PC-3 (cell line): Measurements from ENCODE around the gene KLHDC8B. TPM values are rescaled to one million over a fixed set of nuclear protein-coding genes. Genes with fewer than 3 reads are reported as not detected.

Experiments
- ATAC-seq: fragments of 200-7000 bp; cut with Tn5 transposase; 2 replicates; pipeline ENCODE4 v1.9.1; 2020; ENCODE audit warnings: mild to moderate bottlenecking, moderate library complexity
- BruUV-seq: library from RNA; stranded (reverse); fragments of 400-500 nt; replicated peaks from 2 replicates; lab custom pipeline; 2021; lab: Mats Ljungman, UMichigan
- CTCF ChIA-PET: fragments of 300-600 bp; sonication (Branson Sonifier 250); formaldehyde crosslinking; loops from one replicate; lab custom pipeline; 2022; ENCODE audit warnings: antibody characterized with exemption; lab: Charles Lee
- POLR2A ChIA-PET: fragments of 300-600 bp; sonication (Branson Sonifier 250); formaldehyde crosslinking; loops from one replicate; lab custom pipeline; 2022; ENCODE audit warnings: antibody characterized with exemption; ENCODE audit not compliant: unreplicated experiment; lab: Charles Lee
- DNase-seq: peaks from one replicate; pipeline ENCODE4 v3.0.0-alpha.2; 2015
- H2AFZ ChIP-seq: fragments of 300-600 bp; sonication (generic); 2 replicates; pipeline ENCODE4 v1.6.0; 2016; ENCODE audit warnings: antibody characterized with exemption, low read length
- H3F3A ChIP-seq: fragments of 300-600 bp; sonication (generic); one replicate; pipeline ENCODE4 v1.6.0; 2017; ENCODE audit warnings: antibody characterized with exemption, low read length, control low read depth, mild to moderate bottlenecking; ENCODE audit not compliant: unreplicated experiment
- H3K27ac ChIP-seq: fragments of 300-600 bp; sonication (generic); 2 replicates; pipeline ENCODE4 v1.5.1; 2016; ENCODE audit warnings: mild to moderate bottlenecking, low read length
- H3K27me3 ChIP-seq: fragments of 300-600 bp; sonication (generic); 2 replicates; pipeline ENCODE4 v1.6.1; 2016; ENCODE audit warnings: low read length, mixed read lengths
- H3K36me3 ChIP-seq: fragments of 300-600 bp; sonication (generic); 2 replicates; pipeline ENCODE4 v1.6.1; 2016; ENCODE audit warnings: low read depth, mixed run types, low read length, mixed read lengths
- H3K4me1 ChIP-seq: fragments of 300-600 bp; sonication (generic); 2 replicates; pipeline ENCODE4 v1.5.1; 2016; ENCODE audit warnings: low read length; ENCODE audit not compliant: insufficient read depth
- H3K4me2 ChIP-seq: fragments of 300-600 bp; sonication (generic); 2 replicates; pipeline ENCODE4 v1.6.0; 2016; ENCODE audit warnings: low read length
- H3K4me3 ChIP-seq: fragments of 300-600 bp; sonication (generic); 2 replicates; pipeline ENCODE4 v1.5.1; 2016; ENCODE audit warnings: mild to moderate bottlenecking, low read length, mixed read lengths
- H3K79me2 ChIP-seq: fragments of 300-600 bp; sonication (generic); 2 replicates; pipeline ENCODE4 v1.6.1; 2017; ENCODE audit warnings: low read length, mixed read lengths
- H3K9ac ChIP-seq: fragments of 300-600 bp; sonication (generic); 2 replicates; pipeline ENCODE4 v1.6.0; 2016; ENCODE audit warnings: mild to moderate bottlenecking, low read length
- H3K9me2 ChIP-seq: fragments of 300-600 bp; sonication (generic); replicated peaks from 2 replicates; pipeline ENCODE4 v1.6.1; 2016; ENCODE audit warnings: mixed run types, low read length, mixed read lengths
- H3K9me3 ChIP-seq: fragments of 300-600 bp; sonication (generic); 2 replicates; pipeline ENCODE4 v1.6.1; 2016; ENCODE audit warnings: low read length, mixed read lengths
- H4K20me1 ChIP-seq: fragments of 300-600 bp; sonication (generic); 2 replicates; pipeline ENCODE4 v1.6.1; 2016; ENCODE audit warnings: low read length, mixed read lengths
- CTCF ChIP-seq: fragments of 300-600 bp; sonication (generic); conservative IDR thresholded peaks from 2 replicates; pipeline ENCODE4 v1.5.1; 2017; ENCODE audit warnings: antibody characterized with exemption, low read depth, mild to moderate bottlenecking, low read length
- EZH2 ChIP-seq: fragments of 300-600 bp; sonication (generic); IDR thresholded peaks from one replicate; pipeline ENCODE4 v1.6.1; 2017; ENCODE audit warnings: antibody characterized with exemption, mild to moderate bottlenecking, low read length; ENCODE audit not compliant: unreplicated experiment
- EZH2phosphoT487 ChIP-seq: fragments of 300-600 bp; sonication (generic); IDR thresholded peaks from 2 replicates; pipeline ENCODE4 v1.6.1; 2018; ENCODE audit warnings: mild to moderate bottlenecking, antibody characterized with exemption, low read length, borderline replicate concordance
- intact Hi-C: fragments of 100-400 bp; cut with micrococcal nuclease; formaldehyde crosslinking; loops from 2 replicates; pipeline ENCODE4 v1.9.0; 2023
- total RNA-seq: library from RNA; depleted of rRNA; stranded (reverse); fragments of >200 nt; gene quantifications from 2 replicates; pipeline ENCODE4 v1.2.3, GENCODE V29; 2014

The KLHDC8B gene
- total RNA-seq, 1 experiment from 2014 or later, result 34.4 TPM

- no peaks in the 10 kb centered on the region for H4K20me1 ChIP-seq
- CTCF ChIA-PET, result no interaction called here
Measured at GRCh38 chr3:49182682-49183081, 11.3 kb downstream of the KLHDC8B start.

GRCh38 chr3:49183873-49184272 lies 12.5 kb downstream of the KLHDC8B start:
- ATAC-seq, result no peak
- CTCF ChIA-PET, result no interaction called here
- H3K27me3 ChIP-seq, result no peaks in the 10 kb centered on the region
- no peaks in the 10 kb centered on the region for H3K79me2 ChIP-seq
- H3F3A ChIP-seq, result no peaks in the 10 kb centered on the region
- POLR2A ChIA-PET, result no interaction called here
- H3K9ac ChIP-seq, result no peak overlapping the region
- no peaks in the 10 kb centered on the region for H3K9me3 ChIP-seq
- BruUV-seq, result no TSS peak
- no peaks in the 10 kb centered on the region for H3K4me1 ChIP-seq
- H2AFZ ChIP-seq, result no peak overlapping the region
- H3K4me2 ChIP-seq, result no peak overlapping the region
- DNase-seq, result peak; percentile 23
- no peaks in the 10 kb centered on the region for H3K9me2 ChIP-seq
- H3K4me3 ChIP-seq, result no peak overlapping the region
- no peak overlapping the region for H3K27ac ChIP-seq
- TF ChIP-seq CTCF, result no peak
- TF ChIP-seq EZH2, result no peak
- no peak for TF ChIP-seq EZH2phosphoT487
- no peaks in the 10 kb centered on the region for H4K20me1 ChIP-seq
- no peaks in the 10 kb centered on the region for H3K36me3 ChIP-seq
- intact Hi-C loops, result no loop called here

More at GRCh38 chr3:49182682-49183081, 11.3 kb downstream of the KLHDC8B start:
- no peak for DNase-seq
- Histone ChIP-seq H3K36me3 (no peaks in the 10 kb centered on the region), H3K9me2 (no peaks in the 10 kb centered on the region), H3K4me2 (no peak overlapping the region), H3K9me3 (no peaks in the 10 kb centered on the region), H3F3A (no peaks in the 10 kb centered on the region), H3K4me1 (no peaks in the 10 kb centered on the region), H3K9ac (no peak overlapping the region), H3K27me3 (no peaks in the 10 kb centered on the region), H3K27ac (no peak overlapping the region), H3K4me3 (no peak overlapping the region), H3K79me2 (no peaks in the 10 kb centered on the region), H2AFZ (no peak overlapping the region)
- POLR2A ChIA-PET, result no interaction called here
- intact Hi-C loops, result no loop called here
- no peak for ATAC-seq
- no TSS peak for BruUV-seq
- TF ChIP-seq EZH2phosphoT487, result no peak
- no peak for TF ChIP-seq EZH2
- TF ChIP-seq CTCF, result no peak

DNA sequence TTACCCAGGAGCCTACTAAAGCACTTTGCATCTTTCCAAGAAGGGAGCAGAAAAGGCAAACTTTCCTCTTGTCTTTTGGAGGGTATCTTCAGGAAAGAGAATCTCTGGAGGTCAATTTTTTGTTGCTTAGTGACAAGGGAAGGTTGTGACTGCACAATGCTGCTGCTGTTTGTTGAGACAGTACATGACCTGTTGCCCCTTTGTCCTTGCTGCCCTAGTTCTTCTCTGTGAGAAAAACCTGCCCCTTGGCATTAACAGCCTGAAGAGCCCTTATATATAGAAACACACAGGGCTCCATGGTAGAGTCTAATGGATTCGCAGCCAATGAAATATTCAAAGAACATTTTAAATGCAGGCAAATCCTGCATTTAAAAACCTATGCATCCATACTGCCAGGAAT lies 20.3 kb downstream of the KLHDC8B start:
- Histone ChIP-seq H3K79me2 (no peaks in the 10 kb centered on the region), H3K9me3 (no peaks in the 10 kb centered on the region), H3F3A (no peaks in the 10 kb centered on the region), H3K9ac (no peak overlapping the region), H3K4me2 (no peak overlapping the region), H3K4me3 (no peak overlapping the region), H4K20me1 (no peaks in the 10 kb centered on the region), H3K27ac (no peak overlapping the region), H3K9me2 (no peaks in the 10 kb centered on the region), H3K4me1 (no peaks in the 10 kb centered on the region), H2AFZ (no peak overlapping the region), H3K27me3 (no peaks in the 10 kb centered on the region), H3K36me3 (no peaks in the 10 kb centered on the region)
- intact Hi-C loops, result no loop called here
- CTCF ChIA-PET, result no interaction called here
- TF ChIP-seq EZH2 (no peak), CTCF (no peak), EZH2phosphoT487 (no peak)
- POLR2A ChIA-PET, result no interaction called here
- ATAC-seq (no peak), DNase-seq (no peak)
- BruUV-seq, result no TSS peak
